ENCODE data around the gene ANP32E.

Gene ANP32E

DNA sequence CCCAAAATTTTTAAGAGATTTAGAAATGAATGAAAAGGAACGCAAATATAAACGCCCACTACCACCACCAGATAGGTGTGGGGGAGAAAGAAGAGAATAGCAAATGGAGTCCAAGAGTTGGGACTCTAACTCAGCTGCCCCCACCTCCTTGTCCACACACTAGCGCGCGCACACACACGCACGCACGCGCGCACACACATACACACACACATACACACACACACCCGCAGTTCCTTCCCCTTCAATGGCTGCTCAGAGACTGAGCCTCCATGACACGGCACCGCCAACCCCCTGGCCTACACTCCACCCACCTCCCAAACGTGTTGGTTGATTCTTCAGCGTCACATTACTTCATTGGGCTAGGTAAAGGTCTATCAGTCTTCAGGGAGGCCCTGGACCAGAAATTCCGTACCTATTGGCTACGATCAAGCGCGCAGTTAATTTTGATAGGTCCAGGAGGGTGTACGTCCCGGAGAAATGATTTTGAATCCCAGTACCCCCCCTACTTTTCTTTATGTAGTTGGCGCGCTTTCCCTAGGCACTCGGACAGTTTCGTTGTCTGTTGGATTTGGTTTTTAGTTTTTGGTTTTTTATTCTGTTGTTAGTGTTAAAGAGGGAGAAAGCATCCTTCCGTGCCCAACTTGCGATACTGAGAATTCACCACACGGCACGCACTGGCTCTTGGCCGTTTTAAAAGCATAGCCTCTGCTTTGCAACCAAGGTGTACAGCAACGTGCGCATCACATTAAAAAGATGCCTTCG is at the start of gene ANP32E:
TSS of gene ANP32E (minus strand) at position 261 of the 762 bp plus-strand sequence. CDS start 326 bp downstream, outside the sequence.
- Histone ChIP-seq H3K4me1 (ENCODE audit: control insufficient read depth in 5 of 5, insufficient read depth in 5 of 5, low read length in 5 of 5) (peaks cover 0 to 32% (median 23%) of the 10 kb centered on the region in 5 donors), H3K4me3 (ENCODE audit: low read depth in 1 of 5, low read length in 5 of 5) (peak within 1 kb of the TSS; percentile 89 to 96 (median 94)), H3K9ac (ENCODE audit: low read length in 5 of 5) (peak within 1 kb of the TSS; percentile 80 to 96 (median 90)), H3K27me3 (ENCODE audit: control insufficient read depth in 5 of 5, insufficient read depth in 4 of 5, low read length in 5 of 5) (no peaks in the 10 kb centered on the region), H3K36me3 (ENCODE audit: control insufficient read depth in 5 of 5, insufficient read depth in 5 of 5, low read length in 5 of 5) (peaks cover 0 to 3% (median 0%) of the 10 kb centered on the region in 5 donors), H3K27ac (ENCODE audit: low read depth, low read length) (peak within 1 kb of the TSS; percentile 94), H3K9me3 (ENCODE audit: control insufficient read depth in 5 of 5, low read length in 5 of 5) (no peaks in the 10 kb centered on the region)

DNA sequence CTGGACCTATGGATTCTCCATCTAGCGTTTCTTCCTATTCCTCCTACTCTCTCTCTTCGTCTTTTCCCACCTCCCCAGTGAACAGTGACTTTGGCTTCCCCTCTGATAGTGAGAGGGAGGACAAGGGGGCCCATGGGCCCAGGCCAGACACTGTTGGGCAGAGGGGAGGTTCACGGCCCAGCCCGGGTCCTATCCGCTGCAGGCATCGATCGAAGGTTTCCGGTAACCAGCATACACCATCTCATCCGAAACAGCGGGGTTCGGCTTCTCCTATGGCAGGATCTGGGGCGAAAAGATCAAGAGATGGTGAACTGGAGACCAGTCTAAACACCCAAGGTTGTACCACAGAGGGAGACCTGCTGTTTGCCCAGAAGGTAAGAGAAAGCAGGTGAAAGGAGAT is 47.3 kb upstream of the ANP32E start:
- H3K9me3 ChIP-seq (ENCODE audit: control insufficient read depth in 5 of 5, low read length in 5 of 5): no peaks in the 10 kb centered on the region
- H3K4me1 ChIP-seq (ENCODE audit: control insufficient read depth in 5 of 5, insufficient read depth in 5 of 5, low read length in 5 of 5): peaks cover 3 to 26% (median 24%) of the 10 kb centered on the region in 5 donors
- peaks cover 6 to 17% (median 11%) of the 10 kb centered on the region in 5 donors for H3K36me3 ChIP-seq (ENCODE audit: control insufficient read depth in 5 of 5, insufficient read depth in 5 of 5, low read length in 5 of 5)
- peak overlapping the region in 2 of 5 donors; percentile 38 to 72 for H3K9ac ChIP-seq (ENCODE audit: low read length in 5 of 5)
- no peaks in the 10 kb centered on the region for H3K27me3 ChIP-seq (ENCODE audit: control insufficient read depth in 5 of 5, insufficient read depth in 4 of 5, low read length in 5 of 5)
- peak overlapping the region; percentile 21 to 85 (median 77) for H3K4me3 ChIP-seq (ENCODE audit: low read depth in 1 of 5, low read length in 5 of 5)
- H3K27ac ChIP-seq (ENCODE audit: low read depth, low read length): no peak overlapping the region

DNA sequence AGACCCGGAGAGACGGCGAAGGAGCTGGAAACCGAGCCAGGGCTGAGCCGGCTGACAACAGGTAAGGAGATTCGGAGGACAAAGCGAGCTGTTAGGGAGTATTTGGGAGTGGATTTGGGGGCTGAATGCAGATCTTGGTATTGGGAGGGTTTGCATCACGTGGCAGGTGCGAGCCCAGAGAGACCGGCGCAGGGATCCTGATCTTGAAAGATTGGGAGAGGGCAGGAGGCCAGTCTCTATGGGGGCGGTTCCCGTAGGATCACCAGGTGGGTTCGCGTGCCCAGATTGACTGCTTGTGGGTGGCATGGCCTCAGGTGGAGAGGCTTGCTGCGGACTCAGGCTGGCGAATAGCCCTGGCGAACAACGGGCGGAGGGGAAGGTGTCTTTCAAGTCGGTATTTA is 46.6 kb upstream of the ANP32E start:
- peak overlapping the region; percentile 71 to 85 (median 77) for H3K4me3 ChIP-seq (ENCODE audit: low read depth in 1 of 5, low read length in 5 of 5)
- peaks cover 3 to 26% (median 24%) of the 10 kb centered on the region in 5 donors for H3K4me1 ChIP-seq (ENCODE audit: control insufficient read depth in 5 of 5, insufficient read depth in 5 of 5, low read length in 5 of 5)
- H3K27ac ChIP-seq (ENCODE audit: low read depth, low read length): no peak overlapping the region
- no peaks in the 10 kb centered on the region for H3K27me3 ChIP-seq (ENCODE audit: control insufficient read depth in 5 of 5, insufficient read depth in 4 of 5, low read length in 5 of 5)
- peak overlapping the region in 4 of 5 donors; percentile 38 to 72 (median 64) for H3K9ac ChIP-seq (ENCODE audit: low read length in 5 of 5)
- H3K9me3 ChIP-seq (ENCODE audit: control insufficient read depth in 5 of 5, low read length in 5 of 5): no peaks in the 10 kb centered on the region
- peaks cover 6 to 14% (median 11%) of the 10 kb centered on the region in 5 donors for H3K36me3 ChIP-seq (ENCODE audit: control insufficient read depth in 5 of 5, insufficient read depth in 5 of 5, low read length in 5 of 5)

DNA sequence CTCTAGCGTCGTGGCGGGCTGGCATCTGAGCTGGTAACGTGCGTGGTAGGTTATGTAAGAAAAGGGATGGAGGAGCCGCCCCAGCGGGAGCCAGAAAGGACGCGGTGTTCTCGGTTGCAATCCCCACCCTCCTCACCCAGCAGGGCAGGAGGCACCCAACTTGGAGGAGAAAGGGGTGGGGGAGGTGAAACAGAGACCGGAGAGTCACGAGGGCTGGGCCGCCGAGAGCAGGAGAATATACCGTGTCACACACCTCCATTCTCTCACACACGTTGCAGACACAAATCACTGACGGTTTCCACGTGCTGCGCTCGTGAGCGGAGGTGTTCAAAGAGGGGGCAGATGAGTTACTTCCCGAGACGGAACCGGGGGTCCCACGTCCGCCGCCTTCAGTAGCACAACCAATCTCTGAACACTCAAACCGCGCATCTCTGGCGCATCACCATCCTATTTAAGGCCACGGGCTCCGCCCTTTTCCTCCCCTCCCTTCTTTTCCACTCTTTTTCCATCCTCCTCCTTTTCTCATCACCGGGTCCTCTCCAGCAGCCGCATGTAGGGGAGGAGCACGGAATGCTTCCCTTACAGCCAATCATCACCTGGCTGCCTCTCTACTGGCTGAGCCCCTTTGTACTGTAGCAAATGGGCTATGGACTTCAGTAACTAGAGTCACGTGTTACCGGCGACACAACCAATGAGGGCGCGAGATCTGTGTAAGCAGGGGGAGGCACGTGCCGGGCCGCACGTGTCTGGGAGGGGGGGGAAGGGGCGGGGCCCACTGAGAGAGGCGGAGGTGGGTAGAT is 46.0 kb upstream of the ANP32E start, which contains the start of gene CIART:
TSS of gene CIART (plus strand) at position 797 of the 800 bp plus-strand sequence. CDS start 714 bp downstream, outside the sequence.
- Histone ChIP-seq H3K9ac (ENCODE audit: low read length in 5 of 5) (peak within 1 kb of the TSS; percentile 34 to 79 (median 62)), H3K27me3 (ENCODE audit: control insufficient read depth in 5 of 5, insufficient read depth in 4 of 5, low read length in 5 of 5) (no peaks in the 10 kb centered on the region), H3K27ac (ENCODE audit: low read depth, low read length) (peak within 1 kb of the TSS; percentile 84), H3K9me3 (ENCODE audit: control insufficient read depth in 5 of 5, low read length in 5 of 5) (no peaks in the 10 kb centered on the region), H3K4me3 (ENCODE audit: low read depth in 1 of 5, low read length in 5 of 5) (peak within 1 kb of the TSS; percentile 71 to 91 (median 77)), H3K36me3 (ENCODE audit: control insufficient read depth in 5 of 5, insufficient read depth in 5 of 5, low read length in 5 of 5) (peaks cover 6 to 12% (median 11%) of the 10 kb centered on the region in 5 donors), H3K4me1 (ENCODE audit: control insufficient read depth in 5 of 5, insufficient read depth in 5 of 5, low read length in 5 of 5) (peaks cover 3 to 26% (median 24%) of the 10 kb centered on the region in 5 donors)

DNA sequence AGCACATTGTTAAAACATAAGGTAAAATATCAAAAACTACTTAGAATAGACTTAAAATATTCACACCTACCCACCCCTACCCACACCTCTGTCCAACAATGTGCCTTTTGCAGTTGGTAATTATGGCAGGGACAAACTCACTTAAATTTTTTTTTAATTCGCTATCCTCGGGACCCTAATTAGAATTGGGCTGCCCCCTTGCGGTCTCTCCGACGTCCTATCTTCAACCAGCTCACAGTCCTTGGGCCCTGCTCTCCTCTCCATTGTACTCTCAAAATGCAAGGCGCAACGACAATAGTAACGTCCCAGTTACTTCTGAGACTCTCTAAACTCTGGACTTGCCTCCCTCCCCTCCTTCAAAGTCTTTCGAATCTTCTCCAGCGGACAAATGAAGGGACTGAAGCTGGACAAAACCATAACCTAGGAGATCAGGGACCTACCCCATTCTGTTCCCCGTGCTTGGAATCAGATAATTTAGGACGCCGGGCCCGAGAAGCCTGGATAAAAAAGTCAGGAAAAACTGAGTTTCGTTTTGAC is 45.4 kb upstream of the ANP32E start:
- Histone ChIP-seq H3K4me3 (ENCODE audit: low read depth in 1 of 5, low read length in 5 of 5) (peak overlapping the region; percentile 71 to 91 (median 77)), H3K27me3 (ENCODE audit: control insufficient read depth in 5 of 5, insufficient read depth in 4 of 5, low read length in 5 of 5) (no peaks in the 10 kb centered on the region), H3K27ac (ENCODE audit: low read depth, low read length) (peak overlapping the region; percentile 84), H3K4me1 (ENCODE audit: control insufficient read depth in 5 of 5, insufficient read depth in 5 of 5, low read length in 5 of 5) (peaks cover 3 to 26% (median 24%) of the 10 kb centered on the region in 5 donors), H3K9me3 (ENCODE audit: control insufficient read depth in 5 of 5, low read length in 5 of 5) (no peaks in the 10 kb centered on the region), H3K36me3 (ENCODE audit: control insufficient read depth in 5 of 5, insufficient read depth in 5 of 5, low read length in 5 of 5) (peaks cover 1 to 7% (median 6%) of the 10 kb centered on the region in 5 donors), H3K9ac (ENCODE audit: low read length in 5 of 5) (peak overlapping the region; percentile 16 to 79 (median 62))

DNA sequence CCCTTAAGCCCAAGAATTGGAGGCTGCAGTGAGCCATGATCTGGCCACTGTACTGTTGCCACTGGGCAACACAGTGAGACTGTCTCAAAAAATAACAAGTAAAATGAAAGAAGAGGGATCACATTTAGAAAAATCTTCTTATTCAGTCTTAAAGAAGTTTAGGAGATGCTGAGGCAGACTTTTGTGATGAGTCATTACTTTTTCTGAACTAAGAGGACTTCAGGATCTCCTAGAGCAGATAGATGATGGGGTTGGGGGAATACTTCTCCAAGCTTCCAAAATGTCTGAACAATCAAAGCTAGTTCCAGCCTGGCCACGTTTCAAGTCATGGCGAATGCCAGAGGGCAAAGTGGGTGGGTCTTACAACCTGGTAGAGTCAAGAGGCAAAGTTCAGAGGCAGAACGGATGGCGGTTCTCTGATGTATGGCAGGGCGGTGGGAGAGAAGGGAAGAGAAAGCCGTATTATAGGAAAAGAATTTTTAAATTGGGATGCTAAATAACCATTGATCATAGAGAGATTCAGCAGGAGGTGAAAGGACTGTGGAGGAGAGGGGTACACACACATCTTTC is 44.3 kb upstream of the ANP32E start:
- Histone ChIP-seq H3K9ac (ENCODE audit: low read length in 5 of 5) (peak overlapping the region in 1 of 5 donors; percentile 79), H3K27me3 (ENCODE audit: control insufficient read depth in 5 of 5, insufficient read depth in 4 of 5, low read length in 5 of 5) (no peaks in the 10 kb centered on the region), H3K9me3 (ENCODE audit: control insufficient read depth in 5 of 5, low read length in 5 of 5) (no peaks in the 10 kb centered on the region), H3K27ac (ENCODE audit: low read depth, low read length) (no peak overlapping the region), H3K36me3 (ENCODE audit: control insufficient read depth in 5 of 5, insufficient read depth in 5 of 5, low read length in 5 of 5) (peaks cover 0 to 4% (median 3%) of the 10 kb centered on the region in 5 donors), H3K4me1 (ENCODE audit: control insufficient read depth in 5 of 5, insufficient read depth in 5 of 5, low read length in 5 of 5) (peaks cover 3 to 26% (median 24%) of the 10 kb centered on the region in 5 donors), H3K4me3 (ENCODE audit: low read depth in 1 of 5, low read length in 5 of 5) (no peak overlapping the region)

DNA sequence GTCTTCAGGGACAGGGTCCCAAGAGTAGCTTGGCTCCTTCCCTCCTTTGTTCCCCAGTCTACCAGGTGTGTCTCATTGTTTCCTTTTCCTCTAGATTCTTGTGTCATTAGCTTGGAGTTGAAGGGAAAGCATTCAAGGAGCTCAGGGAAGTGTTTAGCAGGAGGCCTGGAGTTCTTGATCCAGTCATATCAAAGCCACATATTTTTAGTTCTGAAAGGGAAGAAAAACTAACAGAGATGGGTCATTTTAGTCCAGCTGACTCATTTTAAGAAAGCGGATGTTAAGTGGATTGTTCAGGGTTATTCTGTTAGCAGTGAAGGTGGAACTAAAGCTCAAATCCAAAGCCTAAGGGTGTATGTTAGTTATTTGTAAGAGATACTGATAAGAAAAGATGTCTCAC is 37.4 kb upstream of the ANP32E start:
- no peaks in the 10 kb centered on the region for H3K27me3 ChIP-seq (ENCODE audit: control insufficient read depth in 5 of 5, insufficient read depth in 4 of 5, low read length in 5 of 5)
- H3K4me1 ChIP-seq (ENCODE audit: control insufficient read depth in 5 of 5, insufficient read depth in 5 of 5, low read length in 5 of 5): peaks cover 9 to 36% (median 31%) of the 10 kb centered on the region in 5 donors
- peak overlapping the region; percentile 7 to 62 (median 55) for H3K4me3 ChIP-seq (ENCODE audit: low read depth in 1 of 5, low read length in 5 of 5)
- H3K27ac ChIP-seq (ENCODE audit: low read depth, low read length): no peak overlapping the region
- H3K9me3 ChIP-seq (ENCODE audit: control insufficient read depth in 5 of 5, low read length in 5 of 5): no peaks in the 10 kb centered on the region
- H3K9ac ChIP-seq (ENCODE audit: low read length in 5 of 5): peak overlapping the region in 3 of 5 donors; percentile 21 to 52 (median 34)
- H3K36me3 ChIP-seq (ENCODE audit: control insufficient read depth in 5 of 5, insufficient read depth in 5 of 5, low read length in 5 of 5): no peaks in the 10 kb centered on the region

DNA sequence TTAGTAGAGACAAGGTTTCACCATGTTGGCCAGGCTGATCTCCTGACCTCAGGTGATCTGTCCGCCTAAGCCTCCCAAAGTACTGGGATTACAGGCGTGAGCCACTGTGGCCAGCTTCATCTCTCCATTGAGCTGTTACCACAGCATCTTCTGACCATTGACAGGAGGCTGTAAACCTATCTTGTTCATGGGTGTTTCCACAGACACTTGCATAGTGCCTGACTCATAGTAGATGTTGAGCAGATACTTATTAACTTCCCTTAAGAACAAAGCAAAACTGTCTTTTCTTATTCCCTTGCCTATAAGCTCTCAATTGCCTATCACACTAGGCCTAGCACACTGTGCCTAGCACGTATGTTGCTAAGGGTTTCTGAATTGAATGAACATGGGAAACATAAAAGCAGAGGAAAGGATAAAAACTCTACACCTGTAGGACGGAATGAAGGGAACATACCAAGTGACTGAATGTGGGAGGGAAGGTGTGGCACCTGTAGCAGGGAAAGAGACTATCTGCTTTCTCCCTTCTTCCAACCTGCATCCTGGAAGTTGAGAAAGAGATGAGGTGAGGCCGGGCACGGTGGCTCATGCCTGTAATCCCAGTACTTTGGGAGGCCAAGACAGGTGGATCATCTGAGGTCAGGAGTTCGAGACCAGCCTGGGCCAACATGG is 35.5 kb upstream of the ANP32E start:
- H3K4me3 ChIP-seq (ENCODE audit: low read depth in 1 of 5, low read length in 5 of 5): no peak overlapping the region
- no peaks in the 10 kb centered on the region for H3K27me3 ChIP-seq (ENCODE audit: control insufficient read depth in 5 of 5, insufficient read depth in 4 of 5, low read length in 5 of 5)
- H3K9me3 ChIP-seq (ENCODE audit: control insufficient read depth in 5 of 5, low read length in 5 of 5): no peaks in the 10 kb centered on the region
- no peak overlapping the region for H3K9ac ChIP-seq (ENCODE audit: low read length in 5 of 5)
- H3K36me3 ChIP-seq (ENCODE audit: control insufficient read depth in 5 of 5, insufficient read depth in 5 of 5, low read length in 5 of 5): peaks cover 0 to 12% (median 9%) of the 10 kb centered on the region in 5 donors
- H3K27ac ChIP-seq (ENCODE audit: low read depth, low read length): peak overlapping the region; percentile 46
- peaks cover 21 to 50% (median 47%) of the 10 kb centered on the region in 5 donors for H3K4me1 ChIP-seq (ENCODE audit: control insufficient read depth in 5 of 5, insufficient read depth in 5 of 5, low read length in 5 of 5)

DNA sequence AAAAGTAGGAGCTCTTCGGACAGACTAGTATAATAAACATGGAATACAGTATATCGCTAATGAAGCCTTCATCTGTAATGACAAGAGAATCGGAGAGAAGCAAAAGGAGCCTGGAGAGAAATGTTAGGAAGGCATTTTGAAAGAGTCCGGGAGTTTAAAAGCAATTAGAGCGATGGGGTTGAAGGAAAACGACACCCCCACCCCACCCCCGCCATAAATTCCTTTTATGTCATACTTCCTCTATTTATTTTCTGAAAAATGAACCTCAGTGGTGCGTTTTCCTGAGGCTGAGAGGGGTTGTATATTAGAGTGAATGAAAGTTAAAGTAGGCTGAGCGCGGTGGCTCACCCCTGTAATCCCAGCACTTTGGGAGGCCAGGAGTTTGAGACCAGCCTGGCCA is 33.5 kb upstream of the ANP32E start:
- Histone ChIP-seq H3K4me3 (ENCODE audit: low read depth in 1 of 5, low read length in 5 of 5) (peak overlapping the region; percentile 71 to 98 (median 92)), H3K9ac (ENCODE audit: low read length in 5 of 5) (peak overlapping the region; percentile 59 to 99 (median 97)), H3K27me3 (ENCODE audit: control insufficient read depth in 5 of 5, insufficient read depth in 4 of 5, low read length in 5 of 5) (no peaks in the 10 kb centered on the region), H3K4me1 (ENCODE audit: control insufficient read depth in 5 of 5, insufficient read depth in 5 of 5, low read length in 5 of 5) (peaks cover 21 to 50% (median 47%) of the 10 kb centered on the region in 5 donors), H3K9me3 (ENCODE audit: control insufficient read depth in 5 of 5, low read length in 5 of 5) (no peaks in the 10 kb centered on the region), H3K36me3 (ENCODE audit: control insufficient read depth in 5 of 5, insufficient read depth in 5 of 5, low read length in 5 of 5) (peaks cover 5 to 32% (median 28%) of the 10 kb centered on the region in 5 donors), H3K27ac (ENCODE audit: low read depth, low read length) (peak overlapping the region; percentile 93)

All from subcutaneous abdominal adipose tissue (tissue), 5 donors.